Thyroid gland (tissue), 4 donors: Measurements from ENCODE around the gene ZNF423.

Experiments
- CTCF ChIP-seq, 6 experiments: fragments of 200-600 bp in 3 of 6; fragments of 450-650 bp in 3 of 6; sonication (generic) in 3 of 6; IDR thresholded peaks; one replicate each; pipeline ENCODE4 v1.5.1; 2016 to 2019; ENCODE audit warnings: antibody characterized with exemption in 6 of 6, mild to moderate bottlenecking in 2 of 6, inconsistent platforms in 1 of 6, moderate library complexity in 1 of 6
- POLR2A ChIP-seq, 2 donors: fragments of 450-650 bp; IDR thresholded peaks; one replicate each; pipeline ENCODE4 v1.6.1; 2017; ENCODE audit warnings: antibody characterized with exemption in 2 of 2, mild to moderate bottlenecking in 2 of 2, moderate library complexity in 1 of 2

- TF ChIP-seq CTCF (IDR thresholded peaks at IDR 0.05) = no peak
- no peak for TF ChIP-seq POLR2A (IDR thresholded peaks at IDR 0.05)
Observed at GRCh38 chr16:49712106-49712505, 143.8 kb downstream of the ZNF423 start.
